Muscle layer of colon (tissue), 2 donors: ENCODE data around the gene BTRC.

ENCODE experiments used
- H3K27ac ChIP-seq: one replicate; pipeline ENCODE4 v1.7.0; 2013; ENCODE audit warnings: low read depth, mild to moderate bottlenecking, low read length, moderate library complexity
- H3K27me3 ChIP-seq, 2 donors: one replicate each; pipeline ENCODE4 v1.7.0; 2013; ENCODE audit warnings: low read length in 2 of 2, mild to moderate bottlenecking in 2 of 2; ENCODE audit not compliant: insufficient read depth in 2 of 2, control insufficient read depth in 1 of 2
- H3K36me3 ChIP-seq: one replicate; pipeline ENCODE4 v1.7.0; 2013; ENCODE audit warnings: mild to moderate bottlenecking, low read length; ENCODE audit not compliant: insufficient read depth
- H3K4me1 ChIP-seq: one replicate; pipeline ENCODE4 v1.7.0; 2013; ENCODE audit warnings: mild to moderate bottlenecking, low read length; ENCODE audit not compliant: insufficient read depth
- H3K4me3 ChIP-seq, 2 donors: one replicate each; pipeline ENCODE4 v1.7.0; 2013; ENCODE audit warnings: low read length in 2 of 2, low read depth in 1 of 2, mild to moderate bottlenecking in 1 of 2, moderate library complexity in 1 of 2
- H3K9ac ChIP-seq: one replicate; pipeline ENCODE4 v1.7.0; 2013; ENCODE audit warnings: low read length
- H3K9me3 ChIP-seq: one replicate; pipeline ENCODE4 v1.7.0; 2013; ENCODE audit warnings: mild to moderate bottlenecking, low read length
- donor health status: abdominal sarcoma.
- donor health status: Adenocarcinoma of cecum.

The BTRC gene

DNA sequence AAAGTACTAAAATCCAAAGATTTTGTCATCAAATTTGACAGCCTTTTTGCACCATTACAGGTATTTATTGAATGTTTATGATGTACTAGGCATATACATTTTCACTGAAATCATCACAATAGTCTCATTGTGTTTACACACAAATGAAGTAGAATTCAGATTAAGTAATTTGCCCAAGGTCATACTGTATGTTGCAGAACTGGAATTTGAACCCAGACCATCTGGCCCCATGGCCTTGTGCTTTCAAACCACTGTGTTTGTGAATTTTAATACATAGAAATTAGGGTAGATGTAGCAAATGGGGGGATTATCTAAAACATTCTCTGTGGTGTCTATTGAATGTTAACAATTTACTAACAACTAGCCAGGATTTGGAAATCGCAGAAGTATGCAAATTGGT, 139.3 kb downstream of the BTRC start:
- Histone ChIP-seq H3K27ac (no peak overlapping the region), H3K27me3 (no peaks in the 10 kb centered on the region), H3K9me3 (no peaks in the 10 kb centered on the region), H3K36me3 (no peaks in the 10 kb centered on the region), H3K4me1 (no peaks in the 10 kb centered on the region), H3K4me3 (no peak overlapping the region), H3K9ac (no peak overlapping the region)

DNA sequence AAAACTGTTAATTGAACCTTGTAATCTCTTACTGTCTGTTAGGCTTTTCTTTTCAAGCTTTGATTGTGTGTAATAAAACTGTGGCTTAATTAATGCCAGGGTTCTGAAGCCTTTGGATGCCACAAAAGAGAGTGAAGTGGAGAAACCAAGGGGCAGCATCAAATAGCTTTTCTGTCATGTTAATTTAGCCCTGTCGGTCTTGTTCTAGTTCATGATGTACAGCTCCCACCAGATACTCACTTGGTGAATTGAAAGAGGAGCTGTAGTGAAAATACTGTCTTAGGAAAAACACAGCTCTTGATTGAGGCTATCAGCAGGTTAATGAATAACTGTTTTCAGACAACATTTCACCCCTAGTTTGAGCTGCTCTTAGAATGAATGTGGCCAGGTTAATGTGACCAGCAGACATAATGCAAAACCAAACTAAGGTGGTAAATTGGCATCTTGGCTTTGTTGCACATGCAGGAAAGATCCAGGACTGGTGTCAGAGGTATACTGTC, 139.9 kb downstream of the BTRC start:
- no peaks in the 10 kb centered on the region for H3K9me3 ChIP-seq
- no peaks in the 10 kb centered on the region for H3K4me1 ChIP-seq
- H3K27ac ChIP-seq, result no peak overlapping the region
- H3K4me3 ChIP-seq, result no peak overlapping the region
- H3K9ac ChIP-seq, result no peak overlapping the region
- H3K27me3 ChIP-seq, result no peaks in the 10 kb centered on the region
- no peaks in the 10 kb centered on the region for H3K36me3 ChIP-seq

DNA sequence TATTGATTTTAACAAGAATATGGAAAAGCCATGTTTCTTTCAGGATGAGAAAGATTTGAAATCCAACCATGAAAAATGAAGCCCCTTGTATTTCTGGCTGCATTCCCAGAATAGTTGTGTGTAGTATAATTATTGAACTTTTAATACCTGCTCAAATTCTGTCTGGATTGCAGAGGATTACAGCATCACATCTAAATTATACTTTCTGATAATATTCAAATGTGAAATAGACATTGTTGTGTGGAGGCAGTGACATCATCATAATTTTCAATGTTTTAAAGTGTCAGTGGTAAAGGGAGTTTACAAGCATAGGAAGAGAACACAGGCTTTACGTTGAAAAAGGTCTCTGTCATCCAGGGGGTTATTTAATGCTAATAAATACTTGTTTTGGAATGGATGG, 140.7 kb downstream of the BTRC start:
- Histone ChIP-seq H3K36me3 (no peaks in the 10 kb centered on the region), H3K9ac (no peak overlapping the region), H3K4me1 (no peaks in the 10 kb centered on the region), H3K27ac (no peak overlapping the region), H3K9me3 (no peaks in the 10 kb centered on the region), H3K27me3 (no peaks in the 10 kb centered on the region), H3K4me3 (no peak overlapping the region)

DNA sequence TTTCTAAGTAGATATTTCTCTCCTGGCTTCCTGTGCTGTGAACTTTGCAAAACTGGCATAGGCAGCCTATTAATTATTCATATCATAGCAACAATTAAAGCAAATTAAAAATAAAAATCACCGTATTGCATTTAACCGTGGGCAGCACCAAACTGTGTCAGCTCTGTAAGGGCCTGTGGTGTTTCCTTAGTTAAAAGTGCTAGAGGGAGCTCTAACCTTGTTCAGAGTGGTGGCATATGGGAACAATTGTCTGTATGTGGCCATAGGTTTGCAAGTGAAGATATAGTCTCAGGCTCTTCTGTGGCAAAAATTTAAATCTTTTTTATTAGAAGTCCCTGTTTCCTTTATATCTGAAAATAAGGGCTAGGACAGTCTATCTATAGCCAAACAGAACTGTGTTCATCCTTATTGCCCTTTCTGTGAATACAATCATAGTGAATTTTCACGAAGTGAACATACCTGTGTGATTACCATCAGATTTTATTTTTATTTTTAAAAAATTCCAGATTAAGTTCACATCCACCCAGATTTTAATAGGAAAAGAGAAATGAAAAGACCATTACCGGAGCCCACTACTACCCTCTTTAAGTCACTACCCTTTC, 141.5 kb downstream of the BTRC start:
- no peak overlapping the region for H3K4me3 ChIP-seq
- H3K27ac ChIP-seq, result no peak overlapping the region
- no peaks in the 10 kb centered on the region for H3K27me3 ChIP-seq
- H3K9me3 ChIP-seq, result no peaks in the 10 kb centered on the region
- H3K36me3 ChIP-seq, result no peaks in the 10 kb centered on the region
- H3K4me1 ChIP-seq, result no peaks in the 10 kb centered on the region
- no peak overlapping the region for H3K9ac ChIP-seq

DNA sequence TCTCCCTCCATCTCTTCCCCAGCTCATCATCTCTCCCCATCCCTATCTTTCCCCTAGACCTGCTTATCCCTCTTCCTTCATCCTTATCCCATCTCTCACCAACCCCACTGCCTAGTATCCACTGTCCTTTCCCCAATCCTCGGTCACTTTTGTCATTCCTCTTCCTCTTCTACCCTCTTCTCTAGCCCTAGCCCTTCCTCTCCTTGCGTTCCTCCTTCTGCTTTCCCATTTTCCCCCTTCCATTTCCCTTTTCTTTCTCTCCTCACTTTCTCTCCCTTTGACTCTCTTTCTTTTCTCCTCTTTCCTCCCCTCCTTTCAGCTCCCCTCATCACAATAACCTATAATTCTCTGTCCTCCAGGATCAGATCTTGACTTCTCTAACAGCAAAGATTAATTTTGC, 150.5 kb downstream of the BTRC start:
- H3K9ac ChIP-seq, result no peak overlapping the region
- H3K36me3 ChIP-seq, result no peaks in the 10 kb centered on the region
- H3K27me3 ChIP-seq, result no peaks in the 10 kb centered on the region
- no peak overlapping the region for H3K4me3 ChIP-seq
- H3K27ac ChIP-seq, result no peak overlapping the region
- no peaks in the 10 kb centered on the region for H3K9me3 ChIP-seq
- peaks cover 5% of the 10 kb centered on the region for H3K4me1 ChIP-seq

DNA sequence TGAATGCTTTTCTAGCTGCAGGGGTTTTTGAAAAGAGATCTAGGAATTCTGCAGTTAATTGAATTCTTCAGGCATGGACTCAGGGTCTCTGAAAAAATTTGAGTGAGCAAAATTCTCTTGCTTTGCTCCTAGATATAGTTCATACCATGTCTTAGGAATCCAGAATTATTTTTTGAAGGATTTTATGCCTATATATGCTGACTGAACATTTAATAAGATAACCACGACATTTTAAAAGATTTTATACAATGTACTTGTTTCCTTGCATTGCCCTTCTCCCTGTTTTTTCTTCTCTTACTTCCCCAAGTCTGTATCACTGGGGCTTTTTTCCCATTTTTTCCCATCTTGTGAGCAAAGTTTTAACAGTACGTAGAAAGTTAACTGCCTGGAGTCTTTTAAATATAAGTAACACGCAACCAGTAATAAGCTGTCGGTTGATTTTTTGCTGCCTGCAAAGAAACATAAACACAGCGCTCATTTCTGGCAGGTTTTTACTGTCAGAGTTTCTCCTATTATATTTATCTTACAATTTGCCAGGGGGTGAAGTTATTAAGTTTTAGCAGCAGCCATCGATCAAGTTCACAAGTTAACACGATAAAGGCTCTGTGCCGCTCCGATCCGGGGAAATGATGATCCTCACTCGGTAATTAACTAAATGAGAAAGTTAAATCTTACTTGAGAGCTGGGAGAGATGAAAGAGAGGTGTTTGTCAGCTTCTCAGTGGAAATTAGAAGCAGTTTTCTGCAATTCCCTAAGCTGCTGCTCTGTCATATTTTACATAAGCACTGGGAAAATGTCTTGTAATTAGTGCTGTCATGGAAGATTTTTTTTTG, 153.1 kb downstream of the BTRC start:
- Histone ChIP-seq H3K27me3 (no peaks in the 10 kb centered on the region), H3K9ac (no peak overlapping the region), H3K36me3 (no peaks in the 10 kb centered on the region), H3K4me3 (no peak overlapping the region), H3K4me1 (peaks cover 5% of the 10 kb centered on the region), H3K27ac (no peak overlapping the region), H3K9me3 (no peaks in the 10 kb centered on the region)

DNA sequence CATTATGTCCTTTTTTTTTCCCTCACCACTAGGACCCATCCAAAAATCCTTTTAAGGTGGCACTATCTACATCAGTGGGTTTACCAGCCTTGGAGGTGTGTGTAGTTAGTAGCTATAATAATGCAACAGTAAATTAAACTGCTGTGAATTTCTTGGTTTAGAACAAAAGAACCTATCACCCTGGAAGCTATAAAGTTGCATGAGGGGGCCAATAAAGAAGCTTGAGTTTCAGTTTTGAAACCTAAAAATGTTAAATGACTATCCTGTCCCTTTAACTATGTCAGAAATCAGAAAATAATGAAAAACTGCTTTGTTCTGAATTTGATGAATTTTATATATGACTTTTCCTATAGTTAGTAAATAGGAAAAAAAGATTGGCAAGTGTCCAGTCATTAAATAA, 153.9 kb downstream of the BTRC start:
- no peaks in the 10 kb centered on the region for H3K36me3 ChIP-seq
- no peaks in the 10 kb centered on the region for H3K27me3 ChIP-seq
- peaks cover 10% of the 10 kb centered on the region for H3K4me1 ChIP-seq
- no peaks in the 10 kb centered on the region for H3K9me3 ChIP-seq
- H3K27ac ChIP-seq, result no peak overlapping the region
- no peak overlapping the region for H3K9ac ChIP-seq
- no peak overlapping the region for H3K4me3 ChIP-seq

DNA sequence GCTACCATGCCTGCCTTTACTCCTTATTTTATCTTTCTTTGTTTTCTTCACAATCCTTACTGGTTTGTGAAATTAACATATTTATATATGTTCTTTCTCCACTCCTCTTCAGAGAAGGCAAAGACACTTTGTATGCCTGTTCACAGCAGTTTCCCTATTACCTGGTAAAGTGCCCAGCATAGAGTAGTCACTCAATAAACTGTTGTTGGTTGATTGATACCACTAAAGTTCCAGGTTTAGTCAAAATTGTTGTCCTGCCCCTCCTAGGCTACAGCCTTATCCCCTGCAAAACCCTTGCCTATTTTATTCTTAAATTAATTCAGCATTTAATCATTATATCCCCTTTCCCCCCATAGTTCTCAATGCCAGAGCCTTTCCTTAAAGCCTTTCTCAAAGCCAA, 158.0 kb downstream of the BTRC start:
- H3K27ac ChIP-seq, result no peak overlapping the region
- no peaks in the 10 kb centered on the region for H3K36me3 ChIP-seq
- no peaks in the 10 kb centered on the region for H3K9me3 ChIP-seq
- no peak overlapping the region for H3K4me3 ChIP-seq
- H3K27me3 ChIP-seq, result no peaks in the 10 kb centered on the region
- H3K9ac ChIP-seq, result no peak overlapping the region
- H3K4me1 ChIP-seq, result peaks cover 6% of the 10 kb centered on the region

DNA sequence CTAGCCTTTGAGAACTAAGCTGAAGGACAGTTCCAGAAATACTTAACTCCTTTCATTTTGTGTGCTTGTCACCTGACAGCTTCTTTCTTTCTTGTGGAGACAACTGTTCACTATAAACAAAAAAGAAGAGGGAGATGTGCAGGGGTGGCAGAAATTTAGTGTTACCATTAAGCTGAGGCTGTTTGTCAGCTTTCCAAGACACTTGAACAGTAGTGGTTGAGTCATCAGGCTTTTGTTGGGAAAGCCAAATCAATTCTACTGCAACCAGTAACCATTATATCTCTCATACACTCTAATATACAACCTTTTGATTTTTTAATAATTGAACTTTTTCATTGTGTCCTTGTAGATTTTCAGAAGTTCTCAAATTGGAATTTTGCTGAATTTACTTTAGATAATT, 158.8 kb downstream of the BTRC start:
- Histone ChIP-seq H3K9ac (no peak overlapping the region), H3K27me3 (no peaks in the 10 kb centered on the region), H3K36me3 (no peaks in the 10 kb centered on the region), H3K4me1 (peaks cover 6% of the 10 kb centered on the region), H3K9me3 (no peaks in the 10 kb centered on the region), H3K4me3 (no peak overlapping the region), H3K27ac (no peak overlapping the region)

DNA sequence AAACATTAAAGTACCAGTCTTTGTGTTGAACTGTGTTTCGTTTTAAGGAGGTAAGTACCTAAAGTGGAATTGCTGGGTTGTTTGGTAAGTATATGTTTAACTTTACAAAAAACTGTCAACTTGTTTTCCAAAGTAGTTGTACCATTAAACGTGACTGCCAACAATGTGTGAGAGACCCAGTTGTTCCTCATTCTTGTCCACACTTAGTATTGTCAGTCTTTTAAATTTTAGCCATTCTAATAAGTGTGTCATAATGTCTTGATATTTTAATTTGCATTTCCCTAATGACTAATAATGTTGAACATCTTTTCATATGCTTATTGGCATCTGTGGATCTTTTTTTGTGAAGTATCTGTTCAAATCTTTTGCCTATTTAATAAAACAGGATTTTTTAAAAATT, 159.8 kb downstream of the BTRC start:
- no peaks in the 10 kb centered on the region for H3K36me3 ChIP-seq
- H3K27ac ChIP-seq, result no peak overlapping the region
- no peak overlapping the region for H3K9ac ChIP-seq
- H3K4me3 ChIP-seq, result no peak overlapping the region
- H3K9me3 ChIP-seq, result no peaks in the 10 kb centered on the region
- peaks cover 6% of the 10 kb centered on the region for H3K4me1 ChIP-seq
- H3K27me3 ChIP-seq, result no peaks in the 10 kb centered on the region

DNA sequence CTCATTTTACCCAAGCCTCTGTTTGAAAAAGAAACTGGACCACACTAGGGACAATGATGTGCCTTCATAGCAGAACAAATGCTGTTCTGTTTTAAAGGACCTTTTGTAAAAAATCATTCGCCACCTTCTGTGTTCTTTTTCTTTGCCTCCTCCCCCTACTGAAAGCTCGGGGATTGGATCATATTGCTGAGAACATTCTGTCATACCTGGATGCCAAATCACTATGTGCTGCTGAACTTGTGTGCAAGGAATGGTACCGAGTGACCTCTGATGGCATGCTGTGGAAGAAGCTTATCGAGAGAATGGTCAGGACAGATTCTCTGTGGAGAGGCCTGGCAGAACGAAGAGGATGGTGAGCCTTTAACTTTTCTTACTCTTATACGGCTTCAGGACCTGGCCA, 171.9 kb downstream of the BTRC start:
- no peak overlapping the region for H3K4me3 ChIP-seq
- peaks cover 6% of the 10 kb centered on the region for H3K36me3 ChIP-seq
- H3K4me1 ChIP-seq, result no peaks in the 10 kb centered on the region
- no peak overlapping the region for H3K9ac ChIP-seq
- no peaks in the 10 kb centered on the region for H3K27me3 ChIP-seq
- H3K27ac ChIP-seq, result no peak overlapping the region
- H3K9me3 ChIP-seq, result no peaks in the 10 kb centered on the region

DNA sequence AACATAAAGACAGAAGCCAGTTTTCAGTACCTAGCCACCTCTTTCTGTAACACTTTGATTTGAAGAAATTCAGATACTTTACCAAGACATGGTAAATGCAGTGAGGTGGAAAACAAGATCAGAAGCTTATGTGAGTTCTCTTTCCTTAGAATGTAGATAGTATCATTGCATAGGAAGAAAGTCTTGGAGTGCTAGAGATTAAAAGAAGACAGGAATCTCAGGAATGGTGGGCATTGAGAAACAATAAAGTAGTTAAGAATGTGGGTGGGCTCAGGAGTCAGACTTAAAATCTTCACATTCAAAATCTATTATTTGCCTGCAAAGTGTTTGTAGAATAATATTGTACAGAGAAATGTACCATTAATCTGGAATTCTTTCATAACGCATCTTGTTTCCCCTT, 175.2 kb downstream of the BTRC start:
- no peak overlapping the region for H3K4me3 ChIP-seq
- no peaks in the 10 kb centered on the region for H3K9me3 ChIP-seq
- H3K36me3 ChIP-seq, result peaks cover 15% of the 10 kb centered on the region
- no peak overlapping the region for H3K9ac ChIP-seq
- H3K27ac ChIP-seq, result no peak overlapping the region
- no peaks in the 10 kb centered on the region for H3K27me3 ChIP-seq
- H3K4me1 ChIP-seq, result no peaks in the 10 kb centered on the region
